HEK293 (cell line): Measurements from ENCODE around the gene PZP.

Experiments
- KLF16 ChIP-seq: fragments of 450-650 bp; formaldehyde crosslinking; IDR thresholded peaks from 2 replicates; pipeline ENCODE4 v1.5.1; 2017; ENCODE audit warnings: missing biosample characterization, missing genetic modification characterization
- YY1 ChIP-seq: fragments of 450-650 bp; formaldehyde crosslinking; IDR thresholded peaks from 2 replicates; pipeline ENCODE4 v1.5.1; 2018; ENCODE audit warnings: missing biosample characterization, missing genetic modification characterization
- ZBTB21 ChIP-seq: fragments of 450-650 bp; formaldehyde crosslinking; IDR thresholded peaks from 2 replicates; pipeline ENCODE4 v1.5.1; 2017; ENCODE audit warnings: missing biosample characterization, missing genetic modification characterization
- ZNF24 ChIP-seq: fragments of 450-650 bp; formaldehyde crosslinking; IDR thresholded peaks from 2 replicates; pipeline ENCODE4 v1.5.1; 2016; ENCODE audit warnings: missing biosample characterization, missing genetic modification characterization
- ZNF510 ChIP-seq: fragments of 450-650 bp; formaldehyde crosslinking; IDR thresholded peaks from 2 replicates; pipeline ENCODE4 v1.5.1; 2018; ENCODE audit warnings: mild to moderate bottlenecking, missing genetic modification characterization, missing biosample characterization; ENCODE audit not compliant: insufficient replicate concordance
- TF ChIP-seq, protein P1 (sequence below): fragments of 450-650 bp; formaldehyde crosslinking; IDR thresholded peaks from 2 replicates; pipeline ENCODE4 v1.5.1; 2016; ENCODE audit warnings: missing biosample characterization, missing genetic modification characterization
- TF ChIP-seq, protein P2 (sequence below): fragments of 450-650 bp; formaldehyde crosslinking; IDR thresholded peaks from 2 replicates; pipeline ENCODE4 v1.5.1; 2016; ENCODE audit warnings: missing biosample characterization, missing genetic modification characterization
- TF ChIP-seq, protein P3 (sequence below): fragments of 450-650 bp; formaldehyde crosslinking; IDR thresholded peaks from 2 replicates; pipeline ENCODE4 v1.5.1; 2016; ENCODE audit warnings: missing biosample characterization, missing genetic modification characterization
- TF ChIP-seq, protein P4 (sequence below): fragments of 450-650 bp; IDR thresholded peaks from 2 replicates; pipeline ENCODE4 v1.5.1; 2018; ENCODE audit warnings: missing biosample characterization, missing genetic modification characterization
- TF ChIP-seq, protein P5 (sequence below): fragments of 450-650 bp; formaldehyde crosslinking; IDR thresholded peaks from 2 replicates; pipeline ENCODE4 v1.5.1; 2016; ENCODE audit warnings: missing biosample characterization, missing genetic modification characterization

DNA sequence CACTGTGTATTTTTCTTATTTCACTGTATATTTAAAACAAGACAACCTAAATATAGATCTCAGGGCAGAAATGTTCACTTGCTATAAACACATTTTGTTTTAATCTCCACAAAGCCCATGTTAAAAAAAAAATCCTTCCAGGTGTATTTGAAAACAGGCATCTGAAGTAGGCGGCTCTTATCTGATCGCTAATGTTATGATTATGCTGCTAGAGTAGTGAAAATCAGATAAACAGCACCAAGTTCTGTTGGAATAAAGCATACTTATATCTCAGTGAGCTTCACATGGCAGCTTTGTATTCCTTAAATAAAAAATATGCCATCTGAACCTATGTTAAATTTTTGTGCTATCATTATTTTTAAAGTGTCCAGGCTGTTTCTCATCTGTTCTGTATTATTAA, 47.6 kb upstream of the PZP start:
- TF ChIP-seq, protein P1, sequence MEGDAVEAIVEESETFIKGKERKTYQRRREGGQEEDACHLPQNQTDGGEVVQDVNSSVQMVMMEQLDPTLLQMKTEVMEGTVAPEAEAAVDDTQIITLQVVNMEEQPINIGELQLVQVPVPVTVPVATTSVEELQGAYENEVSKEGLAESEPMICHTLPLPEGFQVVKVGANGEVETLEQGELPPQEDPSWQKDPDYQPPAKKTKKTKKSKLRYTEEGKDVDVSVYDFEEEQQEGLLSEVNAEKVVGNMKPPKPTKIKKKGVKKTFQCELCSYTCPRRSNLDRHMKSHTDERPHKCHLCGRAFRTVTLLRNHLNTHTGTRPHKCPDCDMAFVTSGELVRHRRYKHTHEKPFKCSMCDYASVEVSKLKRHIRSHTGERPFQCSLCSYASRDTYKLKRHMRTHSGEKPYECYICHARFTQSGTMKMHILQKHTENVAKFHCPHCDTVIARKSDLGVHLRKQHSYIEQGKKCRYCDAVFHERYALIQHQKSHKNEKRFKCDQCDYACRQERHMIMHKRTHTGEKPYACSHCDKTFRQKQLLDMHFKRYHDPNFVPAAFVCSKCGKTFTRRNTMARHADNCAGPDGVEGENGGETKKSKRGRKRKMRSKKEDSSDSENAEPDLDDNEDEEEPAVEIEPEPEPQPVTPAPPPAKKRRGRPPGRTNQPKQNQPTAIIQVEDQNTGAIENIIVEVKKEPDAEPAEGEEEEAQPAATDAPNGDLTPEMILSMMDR (tag by site-specific recombination), result no peak
- TF ChIP-seq YY1 (tag by site-specific recombination) (no peak), ZNF24 (tag by site-specific recombination) (no peak), ZBTB21 (tag by site-specific recombination) (no peak), KLF16 (tag by site-specific recombination) (no peak), ZNF510 (tag by site-specific recombination) (no peak)
- TF ChIP-seq, protein P2, sequence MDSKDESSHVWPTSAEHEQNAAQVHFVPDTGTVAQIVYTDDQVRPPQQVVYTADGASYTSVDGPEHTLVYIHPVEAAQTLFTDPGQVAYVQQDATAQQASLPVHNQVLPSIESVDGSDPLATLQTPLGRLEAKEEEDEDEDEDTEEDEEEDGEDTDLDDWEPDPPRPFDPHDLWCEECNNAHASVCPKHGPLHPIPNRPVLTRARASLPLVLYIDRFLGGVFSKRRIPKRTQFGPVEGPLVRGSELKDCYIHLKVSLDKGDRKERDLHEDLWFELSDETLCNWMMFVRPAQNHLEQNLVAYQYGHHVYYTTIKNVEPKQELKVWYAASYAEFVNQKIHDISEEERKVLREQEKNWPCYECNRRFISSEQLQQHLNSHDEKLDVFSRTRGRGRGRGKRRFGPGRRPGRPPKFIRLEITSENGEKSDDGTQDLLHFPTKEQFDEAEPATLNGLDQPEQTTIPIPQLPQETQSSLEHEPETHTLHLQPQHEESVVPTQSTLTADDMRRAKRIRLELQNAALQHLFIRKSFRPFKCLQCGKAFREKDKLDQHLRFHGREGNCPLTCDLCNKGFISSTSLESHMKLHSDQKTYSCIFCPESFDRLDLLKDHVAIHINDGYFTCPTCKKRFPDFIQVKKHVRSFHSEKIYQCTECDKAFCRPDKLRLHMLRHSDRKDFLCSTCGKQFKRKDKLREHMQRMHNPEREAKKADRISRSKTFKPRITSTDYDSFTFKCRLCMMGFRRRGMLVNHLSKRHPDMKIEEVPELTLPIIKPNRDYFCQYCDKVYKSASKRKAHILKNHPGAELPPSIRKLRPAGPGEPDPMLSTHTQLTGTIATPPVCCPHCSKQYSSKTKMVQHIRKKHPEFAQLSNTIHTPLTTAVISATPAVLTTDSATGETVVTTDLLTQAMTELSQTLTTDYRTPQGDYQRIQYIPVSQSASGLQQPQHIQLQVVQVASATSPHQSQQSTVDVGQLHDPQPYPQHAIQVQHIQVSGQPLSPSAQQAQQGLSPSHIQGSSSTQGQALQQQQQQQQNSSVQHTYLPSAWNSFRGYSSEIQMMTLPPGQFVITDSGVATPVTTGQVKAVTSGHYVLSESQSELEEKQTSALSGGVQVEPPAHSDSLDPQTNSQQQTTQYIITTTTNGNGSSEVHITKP (tag by site-specific recombination), result no peak
- TF ChIP-seq, protein P3, sequence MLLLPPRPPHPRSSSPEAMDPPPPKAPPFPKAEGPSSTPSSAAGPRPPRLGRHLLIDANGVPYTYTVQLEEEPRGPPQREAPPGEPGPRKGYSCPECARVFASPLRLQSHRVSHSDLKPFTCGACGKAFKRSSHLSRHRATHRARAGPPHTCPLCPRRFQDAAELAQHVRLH (tag by site-specific recombination), result no peak
- TF ChIP-seq, protein P4, sequence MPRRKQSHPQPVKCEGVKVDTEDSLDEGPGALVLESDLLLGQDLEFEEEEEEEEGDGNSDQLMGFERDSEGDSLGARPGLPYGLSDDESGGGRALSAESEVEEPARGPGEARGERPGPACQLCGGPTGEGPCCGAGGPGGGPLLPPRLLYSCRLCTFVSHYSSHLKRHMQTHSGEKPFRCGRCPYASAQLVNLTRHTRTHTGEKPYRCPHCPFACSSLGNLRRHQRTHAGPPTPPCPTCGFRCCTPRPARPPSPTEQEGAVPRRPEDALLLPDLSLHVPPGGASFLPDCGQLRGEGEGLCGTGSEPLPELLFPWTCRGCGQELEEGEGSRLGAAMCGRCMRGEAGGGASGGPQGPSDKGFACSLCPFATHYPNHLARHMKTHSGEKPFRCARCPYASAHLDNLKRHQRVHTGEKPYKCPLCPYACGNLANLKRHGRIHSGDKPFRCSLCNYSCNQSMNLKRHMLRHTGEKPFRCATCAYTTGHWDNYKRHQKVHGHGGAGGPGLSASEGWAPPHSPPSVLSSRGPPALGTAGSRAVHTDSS, result no peak
- TF ChIP-seq, protein P5, sequence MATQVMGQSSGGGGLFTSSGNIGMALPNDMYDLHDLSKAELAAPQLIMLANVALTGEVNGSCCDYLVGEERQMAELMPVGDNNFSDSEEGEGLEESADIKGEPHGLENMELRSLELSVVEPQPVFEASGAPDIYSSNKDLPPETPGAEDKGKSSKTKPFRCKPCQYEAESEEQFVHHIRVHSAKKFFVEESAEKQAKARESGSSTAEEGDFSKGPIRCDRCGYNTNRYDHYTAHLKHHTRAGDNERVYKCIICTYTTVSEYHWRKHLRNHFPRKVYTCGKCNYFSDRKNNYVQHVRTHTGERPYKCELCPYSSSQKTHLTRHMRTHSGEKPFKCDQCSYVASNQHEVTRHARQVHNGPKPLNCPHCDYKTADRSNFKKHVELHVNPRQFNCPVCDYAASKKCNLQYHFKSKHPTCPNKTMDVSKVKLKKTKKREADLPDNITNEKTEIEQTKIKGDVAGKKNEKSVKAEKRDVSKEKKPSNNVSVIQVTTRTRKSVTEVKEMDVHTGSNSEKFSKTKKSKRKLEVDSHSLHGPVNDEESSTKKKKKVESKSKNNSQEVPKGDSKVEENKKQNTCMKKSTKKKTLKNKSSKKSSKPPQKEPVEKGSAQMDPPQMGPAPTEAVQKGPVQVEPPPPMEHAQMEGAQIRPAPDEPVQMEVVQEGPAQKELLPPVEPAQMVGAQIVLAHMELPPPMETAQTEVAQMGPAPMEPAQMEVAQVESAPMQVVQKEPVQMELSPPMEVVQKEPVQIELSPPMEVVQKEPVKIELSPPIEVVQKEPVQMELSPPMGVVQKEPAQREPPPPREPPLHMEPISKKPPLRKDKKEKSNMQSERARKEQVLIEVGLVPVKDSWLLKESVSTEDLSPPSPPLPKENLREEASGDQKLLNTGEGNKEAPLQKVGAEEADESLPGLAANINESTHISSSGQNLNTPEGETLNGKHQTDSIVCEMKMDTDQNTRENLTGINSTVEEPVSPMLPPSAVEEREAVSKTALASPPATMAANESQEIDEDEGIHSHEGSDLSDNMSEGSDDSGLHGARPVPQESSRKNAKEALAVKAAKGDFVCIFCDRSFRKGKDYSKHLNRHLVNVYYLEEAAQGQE (tag by site-specific recombination), result no peak
